MM.1S (cell line): ENCODE results near the gene VGLL3.

Experiments used
- DNase-seq: peaks from one replicate; pipeline ENCODE4 v3.0.0-alpha.2; 2015
- H2AFZ ChIP-seq: fragments of 300-600 bp; sonication (generic); 2 replicates; pipeline ENCODE4 v1.6.0; 2016; ENCODE audit warnings: antibody characterized with exemption, low read length
- H3F3A ChIP-seq: fragments of 300-600 bp; sonication (generic); 2 replicates; pipeline ENCODE4 v1.6.1; 2016; ENCODE audit warnings: mild to moderate bottlenecking, antibody characterized with exemption, low read length, moderate library complexity, mixed read lengths; ENCODE audit not compliant: insufficient read depth
- H3K27ac ChIP-seq: fragments of 300-600 bp; sonication (generic); 2 replicates; pipeline ENCODE4 v1.5.1; 2016; ENCODE audit warnings: mild to moderate bottlenecking, low read length
- H3K27me3 ChIP-seq: fragments of 300-600 bp; sonication (generic); replicated peaks from 2 replicates; pipeline ENCODE4 v1.6.0; 2016; ENCODE audit warnings: low read length; ENCODE audit not compliant: insufficient read depth
- H3K36me3 ChIP-seq: fragments of 300-600 bp; sonication (generic); replicated peaks from 2 replicates; pipeline ENCODE4 v1.6.1; 2016; ENCODE audit warnings: mild to moderate bottlenecking, low read length, mixed read lengths; ENCODE audit not compliant: insufficient read depth
- H3K4me1 ChIP-seq: fragments of 300-600 bp; sonication (generic); 2 replicates; pipeline ENCODE4 v1.6.1; 2016; ENCODE audit warnings: low read length, mixed read lengths
- H3K4me2 ChIP-seq: fragments of 300-600 bp; sonication (generic); 2 replicates; pipeline ENCODE4 v1.6.0; 2016; ENCODE audit warnings: low read depth, low read length
- H3K4me3 ChIP-seq: fragments of 300-600 bp; sonication (generic); 2 replicates; pipeline ENCODE4 v1.5.1; 2016; ENCODE audit warnings: low read length, mixed read lengths
- H3K79me2 ChIP-seq: fragments of 300-600 bp; sonication (generic); 2 replicates; pipeline ENCODE4 v1.6.1; 2016; ENCODE audit warnings: mixed run types, low read length, mixed read lengths
- H3K9ac ChIP-seq: fragments of 300-600 bp; sonication (generic); 2 replicates; pipeline ENCODE4 v1.6.1; 2016; ENCODE audit warnings: low read length, mixed read lengths
- H3K9me2 ChIP-seq: fragments of 300-600 bp; sonication (generic); replicated peaks from 2 replicates; pipeline ENCODE4 v1.6.1; 2016; ENCODE audit warnings: mild to moderate bottlenecking, low read length, mixed read lengths; ENCODE audit not compliant: insufficient read depth
- H3K9me3 ChIP-seq: fragments of 300-600 bp; sonication (generic); replicated peaks from 2 replicates; pipeline ENCODE4 v1.6.1; 2016; ENCODE audit warnings: mild to moderate bottlenecking, low read length, mixed read lengths; ENCODE audit not compliant: insufficient read depth
- H4K20me1 ChIP-seq: fragments of 300-600 bp; sonication (generic); 2 replicates; pipeline ENCODE4 v1.6.1; 2016; ENCODE audit warnings: mild to moderate bottlenecking, low read length, moderate library complexity, mixed read lengths; ENCODE audit not compliant: insufficient read depth
- EZH2 ChIP-seq: fragments of 300-600 bp; sonication (generic); optimal IDR thresholded peaks from 2 replicates; pipeline ENCODE3; 2017; ENCODE audit warnings: low read depth, mild to moderate bottlenecking, antibody characterized with exemption, low read length, mixed read lengths
- EZH2phosphoT487 ChIP-seq: fragments of 300-600 bp; sonication (generic); IDR thresholded peaks from 2 replicates; pipeline ENCODE4 v1.6.1; 2018; ENCODE audit warnings: antibody characterized with exemption, low read length
- TF ChIP-seq, protein P1 (sequence below): fragments of 300-600 bp; sonication (generic); IDR thresholded peaks from 2 replicates; pipeline ENCODE4 v1.5.1; 2016; ENCODE audit warnings: antibody characterized with exemption, low read length, mixed read lengths

VGLL3 gene

DNA sequence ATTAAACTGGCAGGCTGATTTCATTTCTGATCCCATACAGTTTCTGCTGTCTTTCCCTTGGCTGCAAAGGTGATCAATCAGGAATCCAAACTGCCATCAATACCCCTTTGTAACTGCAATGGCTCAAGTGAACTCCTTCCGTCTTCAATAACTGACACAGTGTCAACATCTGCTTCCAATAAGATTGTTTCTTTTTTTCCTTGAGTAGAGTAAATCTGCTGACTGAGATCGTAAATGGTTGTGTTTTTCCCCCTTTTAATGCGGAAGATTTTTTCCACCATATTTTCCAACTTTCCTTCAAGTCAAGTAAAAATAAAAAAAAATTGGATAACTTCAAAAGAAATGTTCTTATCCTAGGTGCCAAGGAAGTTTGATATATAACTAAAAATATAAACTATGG is 48.7 kb downstream of the VGLL3 start:
- TF ChIP-seq EZH2phosphoT487, result no peak
- no peak for TF ChIP-seq EZH2
- TF ChIP-seq, protein P1, sequence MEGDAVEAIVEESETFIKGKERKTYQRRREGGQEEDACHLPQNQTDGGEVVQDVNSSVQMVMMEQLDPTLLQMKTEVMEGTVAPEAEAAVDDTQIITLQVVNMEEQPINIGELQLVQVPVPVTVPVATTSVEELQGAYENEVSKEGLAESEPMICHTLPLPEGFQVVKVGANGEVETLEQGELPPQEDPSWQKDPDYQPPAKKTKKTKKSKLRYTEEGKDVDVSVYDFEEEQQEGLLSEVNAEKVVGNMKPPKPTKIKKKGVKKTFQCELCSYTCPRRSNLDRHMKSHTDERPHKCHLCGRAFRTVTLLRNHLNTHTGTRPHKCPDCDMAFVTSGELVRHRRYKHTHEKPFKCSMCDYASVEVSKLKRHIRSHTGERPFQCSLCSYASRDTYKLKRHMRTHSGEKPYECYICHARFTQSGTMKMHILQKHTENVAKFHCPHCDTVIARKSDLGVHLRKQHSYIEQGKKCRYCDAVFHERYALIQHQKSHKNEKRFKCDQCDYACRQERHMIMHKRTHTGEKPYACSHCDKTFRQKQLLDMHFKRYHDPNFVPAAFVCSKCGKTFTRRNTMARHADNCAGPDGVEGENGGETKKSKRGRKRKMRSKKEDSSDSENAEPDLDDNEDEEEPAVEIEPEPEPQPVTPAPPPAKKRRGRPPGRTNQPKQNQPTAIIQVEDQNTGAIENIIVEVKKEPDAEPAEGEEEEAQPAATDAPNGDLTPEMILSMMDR, result no peak

GRCh38 chr3:86938416-86939105 is 52.4 kb downstream of the VGLL3 start:
- no peaks in the 10 kb centered on the region for H3K4me1 ChIP-seq
- TF ChIP-seq EZH2phosphoT487, result no peak
- TF ChIP-seq EZH2, result no peak
- TF ChIP-seq, protein P1, result no peak
- no peak overlapping the region for H2AFZ ChIP-seq
- no peak overlapping the region for H3K4me2 ChIP-seq
- no peak overlapping the region for H3K27ac ChIP-seq
- H4K20me1 ChIP-seq, result no peaks in the 10 kb centered on the region
- no peaks in the 10 kb centered on the region for H3K9me2 ChIP-seq
- no peaks in the 10 kb centered on the region for H3K36me3 ChIP-seq
- H3K27me3 ChIP-seq, result no peaks in the 10 kb centered on the region
- H3F3A ChIP-seq, result no peaks in the 10 kb centered on the region
- no peak overlapping the region for H3K4me3 ChIP-seq
- H3K9ac ChIP-seq, result no peak overlapping the region
- no peaks in the 10 kb centered on the region for H3K9me3 ChIP-seq
- no peaks in the 10 kb centered on the region for H3K79me2 ChIP-seq
- DNase-seq, result no peak

More for the DNA sequence above, 48.7 kb downstream of the VGLL3 start:
- Histone ChIP-seq H2AFZ (no peak overlapping the region), H3K9me2 (no peaks in the 10 kb centered on the region), H3K9me3 (no peaks in the 10 kb centered on the region), H3K4me2 (no peak overlapping the region), H3K27ac (no peak overlapping the region), H3K36me3 (no peaks in the 10 kb centered on the region), H3K4me1 (no peaks in the 10 kb centered on the region), H3K9ac (no peak overlapping the region), H3F3A (no peaks in the 10 kb centered on the region), H3K4me3 (no peak overlapping the region), H3K79me2 (no peaks in the 10 kb centered on the region), H4K20me1 (no peaks in the 10 kb centered on the region), H3K27me3 (no peaks in the 10 kb centered on the region)
- DNase-seq, result no peak

DNA sequence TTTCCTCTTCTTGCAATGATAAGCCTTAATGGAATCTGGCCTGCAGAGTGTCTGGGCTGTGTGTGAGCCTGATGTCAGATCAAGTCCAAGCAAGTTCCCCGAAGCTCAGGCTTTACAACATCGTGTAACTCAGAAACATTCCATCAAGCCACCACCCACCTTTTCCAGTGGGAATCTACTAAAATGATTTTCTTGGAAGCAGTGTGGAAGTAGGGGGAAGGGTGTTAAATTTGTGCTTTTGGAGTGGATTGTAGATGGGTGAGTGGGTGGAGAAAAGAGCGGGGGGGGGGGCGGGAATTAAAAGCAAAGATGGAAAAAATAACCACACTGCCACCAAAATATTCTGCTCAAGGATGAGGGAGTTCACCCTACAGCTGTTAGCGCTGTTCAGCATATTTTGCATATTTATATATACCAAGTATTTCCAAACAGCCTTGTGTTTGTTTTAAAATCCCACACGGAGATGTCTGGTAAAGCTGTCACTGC is 53.6 kb downstream of the VGLL3 start:
- Histone ChIP-seq H3K36me3 (no peaks in the 10 kb centered on the region), H3K4me3 (no peak overlapping the region), H3K9ac (no peak overlapping the region), H3K9me2 (no peaks in the 10 kb centered on the region), H3F3A (no peaks in the 10 kb centered on the region), H4K20me1 (no peaks in the 10 kb centered on the region), H3K27ac (no peak overlapping the region), H3K27me3 (no peaks in the 10 kb centered on the region), H3K9me3 (no peaks in the 10 kb centered on the region), H3K4me1 (no peaks in the 10 kb centered on the region), H2AFZ (no peak overlapping the region), H3K4me2 (no peak overlapping the region), H3K79me2 (no peaks in the 10 kb centered on the region)
- DNase-seq, result no peak
- TF ChIP-seq, protein P1, result no peak
- no peak for TF ChIP-seq EZH2phosphoT487
